Esophagus squamous epithelium (tissue), 5 donors: Measurements from ENCODE around the gene ABHD8. TPM values are rescaled to one million over a fixed set of nuclear protein-coding genes. Genes with fewer than 3 reads are reported as not detected.

Experiments used
- DNase-seq: peaks from one replicate; lab custom pipeline; 2025; lab: John Stamatoyannopoulos, UW
- H3K27ac ChIP-seq, 4 donors: fragments of 200-600 bp; sonication (generic); one replicate each; pipeline ENCODE4 v1.5.1; 2016 to 2019; ENCODE audit warnings: mild to moderate bottlenecking in 1 of 4
- H3K27me3 ChIP-seq, 4 donors: fragments of 200-600 bp; sonication (generic); 1 replicate in 3 of 4; 2 replicates in 1 of 4; pipeline versions ENCODE4 v1.5.1 to v1.6.0; 2017 to 2021; ENCODE audit warnings: antibody characterized with exemption in 1 of 4
- H3K36me3 ChIP-seq, 3 donors: fragments of 200-600 bp; sonication (generic); one replicate each; pipeline ENCODE4 v1.5.1; 2016 to 2019
- H3K4me1 ChIP-seq, 3 donors: fragments of 200-600 bp; sonication (generic); one replicate each; pipeline ENCODE4 v1.5.1; 2017 to 2019
- H3K4me3 ChIP-seq, 4 donors: fragments of 200-600 bp; sonication (generic); 1 replicate in 3 of 4; 2 replicates in 1 of 4; pipeline ENCODE4 v1.5.1; 2016 to 2019; ENCODE audit warnings: mild to moderate bottlenecking in 2 of 4, moderate library complexity in 1 of 4
- H3K9me3 ChIP-seq, 3 donors: fragments of 200-600 bp; sonication (generic); one replicate each; pipeline ENCODE4 v1.5.1; 2016 to 2019
- CTCF ChIP-seq, 6 experiments: fragments of 450-650 bp in 4 of 6; fragments of 200-600 bp in 2 of 6; sonication (generic) in 2 of 6; IDR thresholded peaks; one replicate each; pipeline ENCODE4 v1.5.1; 2016 to 2019; ENCODE audit warnings: antibody characterized with exemption in 6 of 6, mild to moderate bottlenecking in 4 of 6, moderate library complexity in 4 of 6
- POLR2A ChIP-seq, 4 donors: fragments of 450-650 bp; IDR thresholded peaks; one replicate each; pipeline ENCODE4 v1.6.1; 2017; ENCODE audit warnings: antibody characterized with exemption in 4 of 4, mild to moderate bottlenecking in 4 of 4, moderate library complexity in 3 of 4
- WGBS, 2 donors: methylation state at CpG; one replicate each; pipeline ENCODE4 v1.1.5; 2018; 5-methylcytosine and 5-hydroxymethylcytosine counted together
- intact Hi-C: fragments of 100-400 bp; cut with DNase I; formaldehyde crosslinking; loops from one replicate; pipeline ENCODE4 v1.15.0; 2022
- total RNA-seq, 4 donors: library from RNA; depleted of rRNA; stranded (reverse); fragments of >200 nt; gene quantifications; one replicate each; pipeline ENCODE4 v1.1.0, GENCODE V29; 2016
- donor health status: DM: yes; HTN: yes; CAD: no.

Gene ABHD8
- total RNA-seq, 4 donors from 2014 or later = 2.0 to 8.4 (median 5.2) TPM

GRCh38 chr19:17321655-17322489 lies 18.6 kb upstream of the ABHD8 start:
- no peak overlapping the region for H3K4me3 ChIP-seq
- H3K4me1 ChIP-seq = peaks cover 5 to 46% (median 9%) of the 10 kb centered on the region in 3 donors
- no peak overlapping the region for H3K27ac ChIP-seq
- H3K27me3 ChIP-seq = no peaks in the 10 kb centered on the region
- peaks cover 15 to 70% (median 20%) of the 10 kb centered on the region in 3 donors for H3K36me3 ChIP-seq
- DNase-seq = no peak
- intact Hi-C loops = no loop called here
- WGBS, 2 donors = 74 to 79% methylated on average over 8 to 12 of the region's 19 CpGs
- TF ChIP-seq POLR2A (IDR thresholded peaks at IDR 0.05) (no peak), CTCF (IDR thresholded peaks at IDR 0.05) (no peak)
- H3K9me3 ChIP-seq = no peaks in the 10 kb centered on the region

GRCh38 chr19:17320435-17320834 lies 17.2 kb upstream of the ABHD8 start:
- no peak overlapping the region for H3K4me3 ChIP-seq
- intact Hi-C loops = no loop called here
- TF ChIP-seq CTCF (IDR thresholded peaks at IDR 0.05) = no peak
- no peak for TF ChIP-seq POLR2A (IDR thresholded peaks at IDR 0.05)
- H3K36me3 ChIP-seq = peaks cover 15 to 85% (median 28%) of the 10 kb centered on the region in 3 donors
- no peak for DNase-seq
- H3K9me3 ChIP-seq = no peaks in the 10 kb centered on the region
- 65 to 97% methylated on average over 4 to 10 of the region's 11 CpGs for WGBS, 2 donors
- no peak overlapping the region for H3K27ac ChIP-seq
- H3K27me3 ChIP-seq = no peaks in the 10 kb centered on the region
- peaks cover 3 to 31% (median 5%) of the 10 kb centered on the region in 3 donors for H3K4me1 ChIP-seq

DNA sequence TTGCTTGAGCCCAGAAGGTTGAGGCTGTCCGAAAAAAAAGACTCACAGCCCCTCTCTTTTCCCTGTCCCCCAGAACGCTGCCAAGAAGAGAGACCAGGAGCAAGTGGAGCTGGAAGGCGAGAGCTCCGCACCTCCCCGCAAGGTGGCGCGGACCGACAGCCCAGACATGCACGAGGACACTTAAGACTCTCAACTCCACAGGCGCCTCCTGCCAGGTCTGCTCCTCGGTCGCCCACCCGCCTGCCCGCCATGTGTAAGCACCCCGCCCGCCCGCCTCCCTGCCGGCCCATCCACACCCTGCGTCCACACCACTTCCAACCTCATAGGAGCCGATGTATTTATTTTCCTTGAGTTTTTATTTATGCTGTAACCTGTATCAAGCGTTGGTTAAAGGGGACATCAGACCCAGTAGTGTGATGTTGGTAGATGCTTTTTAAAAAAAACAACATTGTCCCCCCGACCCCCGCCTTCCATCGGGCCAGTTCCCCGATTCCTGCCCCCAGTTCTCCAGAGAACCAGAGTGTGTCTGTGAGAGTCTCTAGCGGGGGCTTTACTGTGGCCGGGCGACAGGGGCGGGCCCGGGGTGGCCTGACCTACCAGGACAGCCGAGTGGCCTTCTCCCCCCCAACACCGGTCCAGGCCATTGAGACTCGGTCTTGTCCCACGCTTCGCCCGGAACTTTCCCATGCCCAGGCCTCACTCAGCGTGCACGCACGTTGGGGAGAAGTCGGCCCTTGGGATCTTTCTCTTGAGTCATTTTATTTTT lies 16.4 kb upstream of the ABHD8 start:
- intact Hi-C loops = no loop called here
- DNase-seq = no peak
- TF ChIP-seq POLR2A (IDR thresholded peaks at IDR 0.05) (no peak), CTCF (IDR thresholded peaks at IDR 0.05) (no peak)
- H3K4me1 ChIP-seq = peaks cover 3 to 23% (median 5%) of the 10 kb centered on the region in 3 donors
- no peak overlapping the region for H3K4me3 ChIP-seq
- H3K9me3 ChIP-seq = no peaks in the 10 kb centered on the region
- 88 to 93% methylated on average over 26 to 40 of the region's 40 CpGs for WGBS, 2 donors
- peaks cover 17 to 82% (median 30%) of the 10 kb centered on the region in 3 donors for H3K36me3 ChIP-seq
- no peak overlapping the region for H3K27ac ChIP-seq
- no peaks in the 10 kb centered on the region for H3K27me3 ChIP-seq

DNA sequence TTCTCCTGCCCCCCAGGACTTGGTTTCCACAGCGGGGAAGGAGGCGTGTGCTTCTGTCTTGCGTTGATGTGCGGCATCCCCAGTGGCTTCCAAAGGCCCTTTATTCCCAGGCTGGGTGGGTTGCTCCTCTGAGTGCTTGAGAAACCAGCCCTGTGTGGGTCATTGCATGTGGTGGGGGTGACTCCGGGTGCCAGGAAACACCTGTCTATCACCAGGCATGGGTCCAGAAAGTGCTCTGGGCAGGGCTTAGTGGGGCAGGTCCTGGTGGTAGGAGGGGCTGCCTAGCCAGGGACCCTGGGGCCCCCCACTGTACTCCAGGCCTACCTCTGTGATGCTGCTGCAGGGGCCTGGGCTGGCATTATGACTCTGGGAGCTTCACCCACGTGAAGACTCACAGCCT lies 15.7 kb upstream of the ABHD8 start:
- TF ChIP-seq CTCF (IDR thresholded peaks at IDR 0.05) (no peak), POLR2A (IDR thresholded peaks at IDR 0.05) (no peak)
- no peak overlapping the region for H3K27ac ChIP-seq
- intact Hi-C loops = no loop called here
- 92% methylated on average over 2 of the region's 6 CpGs; no CpG with 5 or more reads in 1 of the 2 donors for WGBS, 2 donors
- H3K9me3 ChIP-seq = no peaks in the 10 kb centered on the region
- H3K4me1 ChIP-seq = peaks cover under 1 to 17% (median 5%) of the 10 kb centered on the region in 3 donors
- H3K4me3 ChIP-seq = no peak overlapping the region
- H3K36me3 ChIP-seq = peaks cover 24 to 83% (median 37%) of the 10 kb centered on the region in 3 donors
- H3K27me3 ChIP-seq = no peaks in the 10 kb centered on the region
- no peak for DNase-seq
